GM18526 (cell line): Measurements from ENCODE around the gene CHRDL2.

ENCODE experiments used
- POLR2A ChIP-seq: IDR thresholded peaks from 3 replicates; pipeline ENCODE4 v1.6.1; 2011; ENCODE audit not compliant: insufficient read length; ENCODE audit errors: extremely low read depth

Gene CHRDL2

GRCh38 chr11:74675761-74676160 lies 55.5 kb downstream of the CHRDL2 start:
- no peak for TF ChIP-seq POLR2A

DNA sequence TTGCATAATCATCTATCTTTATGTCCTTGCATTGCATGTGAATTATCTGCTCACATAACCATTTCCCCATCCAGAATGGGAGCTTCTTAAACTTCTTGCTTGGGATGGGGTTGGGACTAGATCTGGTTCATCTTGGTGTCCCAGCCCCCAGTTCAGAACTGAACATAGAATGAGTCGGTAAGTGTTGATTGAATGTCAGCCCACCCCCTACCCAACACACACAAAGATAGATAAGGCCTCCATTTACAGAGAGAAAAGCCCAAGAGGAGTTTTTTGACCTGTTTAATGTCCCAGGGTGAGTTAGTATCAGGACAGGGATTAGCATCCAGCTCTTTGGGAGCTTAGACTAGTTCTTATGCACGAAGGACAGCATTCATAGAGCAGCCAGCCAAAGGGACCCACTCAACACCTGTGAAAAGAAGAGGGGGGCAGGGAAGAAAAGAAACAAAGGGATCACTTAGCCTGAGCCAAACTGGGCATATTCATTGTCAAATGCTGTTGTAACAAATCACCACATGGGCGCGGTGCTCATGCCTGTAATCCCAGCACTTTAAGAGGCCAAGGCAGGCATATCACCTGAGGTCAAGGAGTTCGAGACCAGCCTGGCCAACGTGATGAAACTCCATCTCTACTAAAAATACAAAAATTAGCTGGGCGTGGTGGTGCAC lies 57.4 kb downstream of the CHRDL2 start:
- no peak for TF ChIP-seq POLR2A

GRCh38 chr11:74672956-74673692 lies 58.1 kb downstream of the CHRDL2 start:
- TF ChIP-seq POLR2A = no peak

GRCh38 chr11:74672332-74672955 lies 58.8 kb downstream of the CHRDL2 start:
- no peak for TF ChIP-seq POLR2A

DNA sequence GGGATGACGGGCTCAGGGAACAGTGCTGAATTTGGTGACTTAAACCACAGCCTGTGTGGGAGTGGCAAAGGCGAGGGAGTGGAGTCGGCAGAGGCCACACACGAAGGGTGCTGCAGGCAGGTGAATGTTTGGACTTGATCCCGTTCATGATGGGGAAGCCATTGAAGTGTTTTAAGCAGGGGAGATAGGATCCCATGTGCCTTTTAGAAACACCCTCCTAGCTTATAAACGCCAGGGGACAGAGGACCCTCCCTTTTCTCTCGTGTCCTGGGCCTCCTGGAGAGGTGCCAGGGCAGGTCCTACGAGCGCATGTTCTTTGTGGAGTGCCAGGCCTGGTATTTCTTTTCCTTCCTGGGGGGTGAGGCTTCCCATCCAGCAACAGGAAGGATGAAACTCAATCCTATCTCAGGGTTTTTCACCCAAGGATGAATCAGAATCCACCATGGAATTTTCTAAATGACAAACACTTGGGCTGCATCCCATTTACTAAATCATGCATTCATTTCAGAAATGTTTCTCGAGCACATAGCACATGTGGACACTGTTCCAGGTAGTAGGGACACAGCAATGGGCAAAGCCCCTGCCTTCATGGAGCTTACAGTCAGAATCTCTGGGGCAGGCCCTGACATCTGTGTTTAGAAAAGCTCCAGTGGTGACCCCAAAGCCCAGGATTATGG lies 59.6 kb downstream of the CHRDL2 start:
- TF ChIP-seq POLR2A = no peak

- TF ChIP-seq POLR2A = no peak
These were observed 61.1 kb downstream of the CHRDL2 start for GRCh38 chr11:74670171-74670570.

GRCh38 chr11:74669211-74670160 lies 61.7 kb downstream of the CHRDL2 start:
- TF ChIP-seq POLR2A = no peak

DNA sequence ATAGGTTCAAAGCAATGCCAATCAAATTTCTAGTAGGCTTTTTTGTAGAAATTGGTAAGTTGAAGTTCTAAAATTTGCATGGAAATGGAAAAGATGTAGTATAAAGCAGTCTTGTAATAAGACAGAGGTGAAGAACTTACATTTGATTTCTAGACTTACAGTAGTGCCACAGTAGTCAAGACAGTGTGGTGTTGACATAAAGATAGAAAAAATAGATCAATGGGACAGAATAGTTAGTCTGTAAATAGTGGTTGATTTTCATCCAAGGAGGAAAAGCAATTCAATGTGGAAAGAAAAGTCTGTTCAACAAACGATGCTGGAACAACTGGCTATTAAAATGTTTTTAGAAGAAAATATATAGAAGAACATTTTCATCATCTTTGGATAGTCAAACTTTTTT lies 67.9 kb downstream of the CHRDL2 start:
- no peak for TF ChIP-seq POLR2A

DNA sequence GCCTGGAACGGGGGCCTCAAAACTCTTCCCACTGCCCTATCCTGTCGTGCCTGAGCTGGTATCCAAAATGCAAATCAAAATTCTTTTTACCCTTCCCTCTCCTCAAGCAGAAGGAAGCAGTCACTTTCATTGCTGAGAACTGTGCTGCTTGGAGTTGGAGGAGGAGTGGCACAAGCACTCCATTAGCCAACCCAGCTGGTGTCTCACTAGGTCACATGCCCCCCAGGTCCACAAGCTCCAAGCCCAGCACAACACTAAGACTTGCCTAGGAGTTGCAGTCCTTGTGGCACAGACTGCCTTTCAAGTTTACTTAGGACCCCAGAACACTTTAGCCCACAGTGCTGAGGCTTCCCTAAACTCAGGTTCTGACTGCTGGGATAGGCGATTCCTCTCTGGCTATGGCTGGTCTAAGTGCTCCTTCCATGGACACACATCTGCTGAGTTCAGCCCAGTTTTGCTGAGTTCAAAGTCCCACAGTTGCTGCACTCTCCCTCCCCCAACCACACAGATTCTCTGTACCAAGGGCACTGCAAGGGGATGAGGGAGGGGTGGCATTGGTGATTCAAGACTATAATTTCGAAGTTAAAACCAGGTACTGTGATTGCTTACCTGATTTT lies 68.6 kb downstream of the CHRDL2 start:
- TF ChIP-seq POLR2A = no peak

- no peak for TF ChIP-seq POLR2A
These were observed 76.2 kb downstream of the CHRDL2 start for GRCh38 chr11:74654976-74655375.

DNA sequence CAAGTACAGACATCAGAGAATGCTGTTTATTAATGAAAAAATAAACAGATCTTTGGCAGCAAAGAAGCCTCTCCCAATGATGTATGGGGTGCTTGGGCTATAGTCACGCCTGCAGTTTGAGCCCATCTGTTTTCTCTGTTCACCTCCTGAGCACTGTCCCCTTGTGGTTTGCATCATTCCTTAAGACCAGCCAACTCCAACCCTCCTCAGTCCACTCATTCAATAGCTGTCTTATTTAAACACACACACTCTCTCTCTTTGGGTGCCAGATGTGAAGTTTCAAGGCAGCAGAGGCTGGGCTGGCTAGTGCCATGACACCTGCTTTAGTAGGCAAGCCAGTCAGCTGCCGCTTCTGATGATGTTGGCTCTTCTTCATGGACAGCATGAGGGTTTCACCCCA lies 80.7 kb downstream of the CHRDL2 start:
- no peak for TF ChIP-seq POLR2A

DNA sequence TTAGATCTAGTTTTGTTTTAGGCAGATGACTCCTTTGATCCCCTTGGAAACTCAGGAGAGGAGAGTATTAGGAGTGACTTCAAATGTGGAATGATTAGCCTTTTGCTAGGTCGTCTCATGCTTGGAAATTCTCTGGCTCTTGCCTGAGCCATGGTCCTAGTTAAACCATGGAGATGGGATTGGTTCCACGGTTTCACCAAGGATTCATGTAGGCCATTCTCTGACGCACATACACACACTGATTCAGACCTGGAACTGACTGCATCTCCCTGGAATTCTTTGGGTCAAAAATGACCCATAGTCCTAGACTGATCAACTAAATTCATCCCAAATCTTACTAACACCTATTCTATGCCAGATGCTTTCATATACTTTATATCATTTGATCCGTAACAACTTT lies 82.3 kb downstream of the CHRDL2 start:
- no peak for TF ChIP-seq POLR2A

DNA sequence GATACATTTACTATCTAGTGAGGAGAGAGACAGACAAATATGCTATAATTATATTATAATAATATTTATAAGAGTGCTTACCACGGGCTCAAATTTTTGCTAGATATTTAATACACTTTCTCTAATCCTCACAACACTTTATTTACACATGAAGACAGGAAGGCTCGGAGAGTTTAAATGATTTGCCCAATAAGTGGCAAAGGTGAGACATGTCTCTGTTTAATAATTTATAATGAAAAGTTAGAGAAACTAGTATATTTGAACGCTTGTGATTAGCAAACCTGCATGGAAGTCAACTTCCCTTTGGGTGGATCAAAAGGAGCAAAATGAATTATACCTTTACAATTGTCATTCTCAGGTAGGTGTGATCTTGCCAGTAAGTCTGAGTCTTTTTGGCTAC lies 83.4 kb downstream of the CHRDL2 start:
- no peak for TF ChIP-seq POLR2A

DNA sequence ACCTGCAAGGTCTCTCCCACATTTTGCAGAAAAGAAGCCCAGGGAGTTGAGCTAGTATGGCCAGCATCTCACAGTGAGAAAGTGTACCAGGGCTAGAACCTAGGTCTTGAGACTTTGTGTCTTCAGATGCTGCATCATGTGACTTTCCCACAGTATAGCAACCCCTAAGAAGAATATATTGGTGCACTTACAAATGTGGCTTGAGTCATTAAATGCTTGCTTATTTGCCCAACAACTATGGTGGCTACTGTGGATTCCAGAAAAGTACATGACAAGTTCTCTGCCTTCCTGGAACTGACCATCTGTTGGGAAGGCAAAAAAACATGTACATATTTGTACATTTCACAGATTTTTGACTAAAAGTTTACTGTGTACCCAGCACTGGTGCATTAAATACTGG lies 83.8 kb downstream of the CHRDL2 start:
- no peak for TF ChIP-seq POLR2A
